Breast epithelium (tissue), 3 donors: ENCODE results near the gene AHI1.

Experiments
- POLR2A ChIP-seq: fragments of 450-650 bp; IDR thresholded peaks from one replicate; pipeline ENCODE4 v1.6.1; 2016; ENCODE audit warnings: antibody characterized with exemption, mild to moderate bottlenecking, moderate library complexity
- POLR2AphosphoS5 ChIP-seq, 3 donors: sonication (generic); formaldehyde crosslinking; IDR thresholded peaks; one replicate each; pipeline ENCODE4 v1.6.1; 2017; ENCODE audit warnings: antibody characterized with exemption in 3 of 3
- TF ChIP-seq, protein P1 (sequence below), 3 donors: fragments of 450-650 bp; IDR thresholded peaks; one replicate each; pipeline ENCODE4 v1.5.1; 2016 to 2017; ENCODE audit warnings: antibody characterized with exemption in 3 of 3, mild to moderate bottlenecking in 3 of 3, moderate library complexity in 3 of 3

DNA sequence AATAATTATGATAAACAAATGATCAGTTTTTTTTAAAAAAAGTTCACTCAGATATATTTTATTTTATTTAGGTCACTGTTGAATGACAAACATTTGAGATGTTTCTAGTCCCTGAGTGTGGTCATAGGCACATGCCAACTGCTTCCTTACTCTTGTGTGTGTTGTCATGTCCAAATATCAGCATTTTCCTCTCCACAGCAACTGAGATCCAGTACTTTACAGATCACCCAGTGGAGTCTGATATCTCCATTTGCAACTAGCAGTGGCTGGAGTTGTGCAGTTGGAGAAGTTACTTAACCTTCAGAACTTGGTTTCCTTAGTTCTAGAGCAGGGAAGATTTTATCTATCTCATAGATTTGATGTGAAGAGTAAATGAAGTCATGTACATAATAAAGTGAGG is 215.1 kb downstream of the AHI1 start:
- TF ChIP-seq, protein P1, sequence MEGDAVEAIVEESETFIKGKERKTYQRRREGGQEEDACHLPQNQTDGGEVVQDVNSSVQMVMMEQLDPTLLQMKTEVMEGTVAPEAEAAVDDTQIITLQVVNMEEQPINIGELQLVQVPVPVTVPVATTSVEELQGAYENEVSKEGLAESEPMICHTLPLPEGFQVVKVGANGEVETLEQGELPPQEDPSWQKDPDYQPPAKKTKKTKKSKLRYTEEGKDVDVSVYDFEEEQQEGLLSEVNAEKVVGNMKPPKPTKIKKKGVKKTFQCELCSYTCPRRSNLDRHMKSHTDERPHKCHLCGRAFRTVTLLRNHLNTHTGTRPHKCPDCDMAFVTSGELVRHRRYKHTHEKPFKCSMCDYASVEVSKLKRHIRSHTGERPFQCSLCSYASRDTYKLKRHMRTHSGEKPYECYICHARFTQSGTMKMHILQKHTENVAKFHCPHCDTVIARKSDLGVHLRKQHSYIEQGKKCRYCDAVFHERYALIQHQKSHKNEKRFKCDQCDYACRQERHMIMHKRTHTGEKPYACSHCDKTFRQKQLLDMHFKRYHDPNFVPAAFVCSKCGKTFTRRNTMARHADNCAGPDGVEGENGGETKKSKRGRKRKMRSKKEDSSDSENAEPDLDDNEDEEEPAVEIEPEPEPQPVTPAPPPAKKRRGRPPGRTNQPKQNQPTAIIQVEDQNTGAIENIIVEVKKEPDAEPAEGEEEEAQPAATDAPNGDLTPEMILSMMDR (IDR thresholded peaks at IDR 0.05), result no peak
- TF ChIP-seq POLR2A, result no peak
- no peak for TF ChIP-seq POLR2AphosphoS5 (IDR thresholded peaks at IDR 0.05)
